OCI-LY1 (cell line): Measurements from ENCODE around the gene SIRT3.
"Not testable (repeated sequence)": the region's sequence is repeated elsewhere in the genome, so short reads cannot be mapped to it uniquely, and the experiment has no call there.

Experiments
- H2AFZ ChIP-seq: fragments of 200-600 bp; sonication (generic), shearing (Covaris generic); 2 replicates; pipeline ENCODE4 v1.6.0; 2014; ENCODE audit warnings: antibody characterized with exemption, mild to moderate bottlenecking, low read length
- H3F3A ChIP-seq: fragments of 200-600 bp; sonication (generic), shearing (Covaris generic); 2 replicates; pipeline ENCODE4 v1.6.0; 2014; ENCODE audit warnings: mild to moderate bottlenecking, antibody characterized with exemption, low read length, moderate library complexity; ENCODE audit not compliant: insufficient read depth
- H3K27ac ChIP-seq: fragments of 200-600 bp; sonication (generic); 2 replicates; pipeline ENCODE4 v1.5.1; 2014; ENCODE audit warnings: low read length, mixed run types, mild to moderate bottlenecking, low read depth; ENCODE audit not compliant: poor library complexity, severe bottlenecking
- H3K27me3 ChIP-seq: fragments of 200-600 bp; sonication (generic); 2 replicates; pipeline ENCODE4 v1.6.0; 2014; ENCODE audit warnings: antibody characterized with exemption, mild to moderate bottlenecking, low read length, moderate library complexity; ENCODE audit not compliant: insufficient read depth
- H3K36me3 ChIP-seq: fragments of 200-600 bp; sonication (generic); 2 replicates; pipeline ENCODE4 v1.6.1; 2014; ENCODE audit warnings: mild to moderate bottlenecking, antibody characterized with exemption, low read length, moderate library complexity, mixed read lengths; ENCODE audit not compliant: insufficient read depth
- H3K4me1 ChIP-seq: fragments of 200-600 bp; sonication (generic); 2 replicates; pipeline ENCODE4 v1.5.1; 2014; ENCODE audit warnings: mild to moderate bottlenecking, low read length, moderate library complexity; ENCODE audit not compliant: insufficient read depth, severe bottlenecking
- H3K4me2 ChIP-seq: fragments of 200-600 bp; sonication (generic), shearing (Covaris generic); 2 replicates; pipeline ENCODE4 v1.6.1; 2014; ENCODE audit warnings: low read length
- H3K4me3 ChIP-seq: fragments of 200-600 bp; sonication (generic); 2 replicates; pipeline ENCODE4 v1.5.1; 2014; ENCODE audit warnings: low read length, low read depth, mild to moderate bottlenecking, mixed read lengths; ENCODE audit not compliant: poor library complexity, severe bottlenecking
- H3K79me2 ChIP-seq: fragments of 200-600 bp; shearing (Covaris generic); 2 replicates; pipeline ENCODE4 v1.6.1; 2016; ENCODE audit warnings: mixed run types, low read length, mixed read lengths; ENCODE audit not compliant: insufficient read depth
- H3K9ac ChIP-seq: fragments of 200-600 bp; sonication (generic), shearing (Covaris generic); 2 replicates; pipeline ENCODE4 v1.6.1; 2014; ENCODE audit warnings: mild to moderate bottlenecking, low read length, mixed read lengths
- H3K9me2 ChIP-seq: fragments of 200-600 bp; sonication (generic), shearing (Covaris generic); 2 replicates; pipeline ENCODE4 v1.6.1; 2014; ENCODE audit warnings: low read depth, mild to moderate bottlenecking, low read length, mixed read lengths
- H3K9me3 ChIP-seq: fragments of 200-600 bp; shearing (Covaris generic); 2 replicates; pipeline ENCODE4 v1.6.1; 2014; ENCODE audit warnings: low read length, mixed read lengths
- H4K20me1 ChIP-seq: fragments of 200-600 bp; sonication (generic), shearing (Covaris generic); 2 replicates; pipeline ENCODE4 v1.6.0; 2016; ENCODE audit warnings: mild to moderate bottlenecking, low read length; ENCODE audit not compliant: insufficient read depth
- TF ChIP-seq, protein P1 (sequence below): fragments of 200-600 bp; sonication (generic), shearing (Covaris generic); IDR thresholded peaks from 2 replicates; pipeline ENCODE4 v1.5.1; 2017; ENCODE audit warnings: mild to moderate bottlenecking, antibody characterized with exemption, low read length, moderate library complexity, mixed read lengths

SIRT3 gene

DNA sequence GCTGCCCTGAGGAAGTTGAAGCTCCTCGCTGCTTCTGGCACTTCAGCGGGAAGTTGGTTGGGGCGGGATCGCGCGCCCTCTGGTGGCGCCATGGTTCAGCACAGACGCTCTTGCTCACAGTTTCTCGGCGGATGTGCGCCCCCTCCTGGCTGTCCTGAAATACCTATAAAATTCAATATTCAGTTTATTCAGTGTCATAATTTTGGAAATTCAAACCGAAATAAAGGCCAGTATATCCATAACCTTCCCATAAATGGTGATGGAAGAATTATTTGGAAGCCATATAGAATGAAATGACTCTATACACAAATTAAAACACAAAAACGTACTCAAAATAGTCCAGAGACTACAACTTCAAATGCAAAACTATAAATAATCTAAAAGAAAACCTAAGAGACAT is 55.9 kb downstream of the SIRT3 start:
- not testable (repeated sequence) for H3K27me3 ChIP-seq, H3K36me3 ChIP-seq, H3F3A ChIP-seq, H3K79me2 ChIP-seq, H3K9me3 ChIP-seq, H3K9me2 ChIP-seq, H2AFZ ChIP-seq, H3K4me2 ChIP-seq, H4K20me1 ChIP-seq, H3K4me3 ChIP-seq, H3K4me1 ChIP-seq, H3K27ac ChIP-seq, H3K9ac ChIP-seq
- TF ChIP-seq, protein P1, sequence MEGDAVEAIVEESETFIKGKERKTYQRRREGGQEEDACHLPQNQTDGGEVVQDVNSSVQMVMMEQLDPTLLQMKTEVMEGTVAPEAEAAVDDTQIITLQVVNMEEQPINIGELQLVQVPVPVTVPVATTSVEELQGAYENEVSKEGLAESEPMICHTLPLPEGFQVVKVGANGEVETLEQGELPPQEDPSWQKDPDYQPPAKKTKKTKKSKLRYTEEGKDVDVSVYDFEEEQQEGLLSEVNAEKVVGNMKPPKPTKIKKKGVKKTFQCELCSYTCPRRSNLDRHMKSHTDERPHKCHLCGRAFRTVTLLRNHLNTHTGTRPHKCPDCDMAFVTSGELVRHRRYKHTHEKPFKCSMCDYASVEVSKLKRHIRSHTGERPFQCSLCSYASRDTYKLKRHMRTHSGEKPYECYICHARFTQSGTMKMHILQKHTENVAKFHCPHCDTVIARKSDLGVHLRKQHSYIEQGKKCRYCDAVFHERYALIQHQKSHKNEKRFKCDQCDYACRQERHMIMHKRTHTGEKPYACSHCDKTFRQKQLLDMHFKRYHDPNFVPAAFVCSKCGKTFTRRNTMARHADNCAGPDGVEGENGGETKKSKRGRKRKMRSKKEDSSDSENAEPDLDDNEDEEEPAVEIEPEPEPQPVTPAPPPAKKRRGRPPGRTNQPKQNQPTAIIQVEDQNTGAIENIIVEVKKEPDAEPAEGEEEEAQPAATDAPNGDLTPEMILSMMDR = peak; percentile 19; the same call in 1 of the 2 replicates
